ENCODE data around the gene JAK3. TPM values are rescaled to one million over a fixed set of nuclear protein-coding genes. Genes with fewer than 3 reads are reported as not detected.
A peak's percentile ranks its signal among the peaks of the same experiment; 100 is the strongest.

Gene JAK3
- total and polyA plus RNA-seq, 5 experiments from 2014 or later: 78.7 to 122 (median 120) TPM

GRCh38 chr19:17834350-17835181, 13.2 kb downstream of the JAK3 start:
- peaks cover 6 to 94% (median 37%) of the 10 kb centered on the region in 3 donors for H3K36me3 Mint-ChIP-seq
- no peaks in the 10 kb centered on the region for H3K9me3 Mint-ChIP-seq
- POLR2A ChIA-PET: interaction anchor here (0.5 to 1.9 kb wide), 3 partner anchors 11 to 16 kb away, joined by 3 to 5 read pairs (median 3); partner anchors contain the start of gene JAK3
- H3K4me3 Mint-ChIP-seq: no peak overlapping the region
- no peak for DNase-seq
- H3K27me3 Mint-ChIP-seq: no peaks in the 10 kb centered on the region
- ATAC-seq: peak; percentile 31 to 42
- H3K27ac Mint-ChIP-seq: peak overlapping the region in 7 of 10 donors; percentile 26 to 93 (median 63)
- H3K4me1 Mint-ChIP-seq: peaks cover 13 to 31% (median 21%) of the 10 kb centered on the region in 4 donors

DNA sequence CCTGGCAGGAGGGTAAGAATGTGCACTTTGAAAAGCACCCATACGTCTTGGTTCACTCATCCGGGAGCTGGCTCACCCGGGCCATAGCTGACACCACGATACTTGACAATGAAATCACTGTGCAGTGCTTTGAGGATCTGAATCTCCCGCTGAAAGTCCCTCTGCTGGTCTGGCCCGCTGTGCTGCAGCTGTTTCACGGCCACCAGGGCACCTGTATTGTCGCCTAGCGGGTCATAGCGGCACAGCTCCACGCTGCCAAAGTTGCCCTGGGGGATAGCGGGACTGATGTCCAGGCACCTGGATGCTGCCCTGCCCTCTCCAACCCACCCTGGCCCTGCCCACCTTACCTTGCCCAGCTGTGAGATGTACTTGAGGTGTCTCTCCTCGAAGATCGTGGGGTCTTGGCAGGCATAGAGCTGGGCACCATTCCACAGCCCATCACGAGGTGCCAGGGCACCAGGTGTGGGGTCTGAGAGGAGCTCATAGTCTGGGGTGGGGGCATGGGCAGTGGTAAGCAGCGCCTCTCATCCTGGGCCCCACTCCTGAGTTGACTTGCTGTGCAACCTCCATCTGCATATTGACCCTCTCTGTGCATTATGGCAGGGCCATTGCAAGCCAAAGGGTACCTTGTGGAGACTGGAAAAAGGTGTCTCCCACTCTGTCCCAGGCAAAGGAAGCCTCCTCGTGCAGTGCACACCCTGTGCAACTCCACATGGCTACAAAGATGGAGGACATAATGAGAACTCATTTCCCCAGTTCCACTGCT, 15.2 kb downstream of the JAK3 start:
- DNase-seq (no peak), ATAC-seq (no peak)
- Mint-ChIP-seq H3K27me3 (no peaks in the 10 kb centered on the region), H3K4me3 (no peak overlapping the region), H3K4me1 (peaks cover 13 to 27% (median 21%) of the 10 kb centered on the region in 4 donors), H3K9me3 (no peaks in the 10 kb centered on the region), H3K27ac (peak overlapping the region in 1 of 10 donors; percentile 49), H3K36me3 (peaks cover 6 to 87% (median 33%) of the 10 kb centered on the region in 3 donors)
- POLR2A ChIA-PET: interaction anchor here (1.9 to 2.7 kb wide), 2 partner anchors 9 to 14 kb away, joined by 5 to 10 read pairs; partner anchors contain the start of gene JAK3

DNA sequence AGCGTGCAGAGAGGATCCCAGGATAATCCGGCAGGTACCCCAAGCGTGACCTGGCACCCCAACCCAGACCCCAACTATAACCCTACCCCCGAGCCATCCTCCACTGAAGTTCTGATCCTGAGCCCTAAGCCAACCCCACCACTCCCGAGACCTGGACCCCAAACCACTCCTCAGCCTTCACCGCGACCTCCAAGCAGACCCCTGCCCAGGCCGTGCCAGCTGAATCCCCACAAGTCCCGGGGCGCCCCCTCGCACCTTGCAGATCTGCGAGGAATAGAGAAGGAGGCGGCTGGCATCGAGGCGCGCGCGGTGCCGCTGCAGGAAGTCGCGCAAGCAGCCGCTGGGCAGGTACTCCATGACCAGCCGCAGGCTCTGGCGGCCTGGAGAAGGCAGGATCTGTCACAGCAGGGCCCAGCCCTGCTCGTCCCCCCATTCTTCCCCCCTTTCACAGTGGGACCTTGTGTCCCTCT, 16.3 kb downstream of the JAK3 start:
- Mint-ChIP-seq H3K4me3 (peak overlapping the region in 1 of 10 donors; percentile 20), H3K36me3 (peaks cover 6 to 82% (median 29%) of the 10 kb centered on the region in 3 donors), H3K9me3 (no peaks in the 10 kb centered on the region), H3K27me3 (no peaks in the 10 kb centered on the region), H3K4me1 (peaks cover 10 to 23% (median 16%) of the 10 kb centered on the region in 4 donors), H3K27ac (peak overlapping the region in 1 of 10 donors; percentile 51)
- POLR2A ChIA-PET: interaction anchor here (0.5 to 2.7 kb wide), 3 partner anchors 15 to 184 kb away, joined by 4 to 10 read pairs (median 6); partner anchors contain the start of gene JAK3
- ATAC-seq: no peak
- DNase-seq: no peak

GRCh38 chr19:17830567-17831418, 17.0 kb downstream of the JAK3 start:
- POLR2A ChIA-PET: interaction anchor here (0.5 to 2.7 kb wide), 3 partner anchors 16 to 185 kb away, joined by 4 to 10 read pairs (median 6); partner anchors contain the start of gene JAK3
- Mint-ChIP-seq H3K36me3 (peaks cover 6 to 78% (median 24%) of the 10 kb centered on the region in 3 donors), H3K4me1 (peaks cover 9 to 18% (median 14%) of the 10 kb centered on the region in 4 donors), H3K4me3 (no peak overlapping the region), H3K27me3 (no peaks in the 10 kb centered on the region), H3K27ac (peak overlapping the region in 6 of 10 donors; percentile 51 to 91 (median 70)), H3K9me3 (no peaks in the 10 kb centered on the region)
- peak; percentile 58 to 81 for ATAC-seq
- peak in 8 of 10 donors; percentile 8 to 55 (median 44) for DNase-seq

DNA sequence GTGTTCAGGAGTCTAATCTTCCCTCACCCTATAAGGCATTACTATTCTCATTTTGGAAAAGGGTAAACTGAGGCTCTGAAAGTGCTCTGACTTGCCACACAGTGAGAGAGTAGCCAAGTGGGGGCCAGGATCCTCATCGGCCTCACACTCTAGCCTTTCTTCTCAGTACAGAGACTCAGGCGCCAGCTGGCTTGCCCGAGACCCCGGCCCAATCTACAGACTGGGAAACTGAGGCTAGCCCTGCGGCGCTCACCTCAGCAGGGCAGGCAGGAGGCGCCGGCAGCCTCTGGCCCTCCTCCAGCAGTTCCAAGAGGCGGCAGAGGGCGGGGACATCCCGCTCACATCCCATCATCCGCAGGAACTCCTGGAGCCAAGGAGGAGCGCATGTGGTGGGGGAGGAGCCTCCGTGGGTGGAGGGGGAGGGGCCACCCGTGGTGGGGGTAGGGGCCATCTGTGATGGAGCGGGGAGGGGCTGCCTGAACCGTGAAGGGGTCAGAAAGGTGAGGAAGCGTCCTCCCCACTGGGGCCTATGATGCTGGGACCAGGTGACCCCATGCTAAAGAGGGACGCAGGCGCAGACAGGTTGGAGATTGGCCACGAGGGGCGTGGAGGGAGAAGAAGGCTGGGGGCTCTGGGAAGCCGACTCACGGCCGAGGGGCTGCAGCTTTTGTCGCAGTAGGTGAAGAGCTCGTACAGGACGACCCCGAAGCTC, 17.8 kb downstream of the JAK3 start:
- POLR2A ChIA-PET: interaction anchor here (2.7 kb wide), 1 partner anchor 17 kb away, joined by 10 read pairs; the partner anchor contains the start of gene JAK3
- no peaks in the 10 kb centered on the region for H3K27me3 Mint-ChIP-seq
- peaks cover 3 to 13% (median 7%) of the 10 kb centered on the region in 4 donors for H3K4me1 Mint-ChIP-seq
- no peak for ATAC-seq
- no peak for DNase-seq
- peak overlapping the region in 7 of 10 donors; percentile 53 to 91 (median 74) for H3K27ac Mint-ChIP-seq
- H3K4me3 Mint-ChIP-seq: no peak overlapping the region
- H3K9me3 Mint-ChIP-seq: no peaks in the 10 kb centered on the region
- peaks cover 0 to 78% (median 20%) of the 10 kb centered on the region in 3 donors for H3K36me3 Mint-ChIP-seq

- no peak overlapping the region for H3K4me3 Mint-ChIP-seq
- no peak for DNase-seq
- no peaks in the 10 kb centered on the region for H3K27me3 Mint-ChIP-seq
- peaks cover 4 to 12% (median 8%) of the 10 kb centered on the region in 4 donors for H3K4me1 Mint-ChIP-seq
- no peaks in the 10 kb centered on the region for H3K9me3 Mint-ChIP-seq
- H3K36me3 Mint-ChIP-seq: peaks cover 0 to 53% (median 11%) of the 10 kb centered on the region in 3 donors
- no peak for ATAC-seq
- no peak overlapping the region for H3K27ac Mint-ChIP-seq
- POLR2A ChIA-PET: interaction anchor here (0.6 to 1.1 kb wide), 3 partner anchors 8 to 41 kb away, joined by 3 read pairs; no protein-coding TSS in a partner anchor
These were observed 21.2 kb downstream of the JAK3 start for GRCh38 chr19:17826508-17827056.

DNA sequence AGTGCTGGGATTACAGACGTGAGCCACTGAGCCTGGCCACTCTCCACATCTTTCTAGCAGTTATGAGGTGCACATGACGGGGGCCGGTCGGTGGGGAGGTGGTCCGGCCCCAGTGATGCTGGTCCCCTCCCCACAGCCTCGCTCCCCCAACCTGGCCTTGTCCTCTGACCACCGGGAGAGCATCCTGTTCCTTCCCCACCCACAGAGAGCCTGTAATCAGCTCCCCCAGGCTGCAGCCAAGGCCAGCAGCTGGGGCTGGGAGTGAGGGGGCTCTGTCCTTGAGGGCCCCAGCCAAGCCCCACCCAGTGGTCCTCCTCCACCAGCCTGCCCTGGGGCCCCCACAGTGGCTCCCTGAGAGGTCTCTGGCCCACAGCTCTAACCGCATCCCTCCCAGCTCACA, 23.4 kb downstream of the JAK3 start:
- Mint-ChIP-seq H3K4me3 (no peak overlapping the region), H3K27ac (peak overlapping the region in 6 of 10 donors; percentile 53 to 82 (median 76)), H3K4me1 (peaks cover 2 to 10% (median 4%) of the 10 kb centered on the region in 4 donors), H3K9me3 (no peaks in the 10 kb centered on the region), H3K27me3 (no peaks in the 10 kb centered on the region), H3K36me3 (peaks cover 0 to 34% (median 3%) of the 10 kb centered on the region in 3 donors)
- POLR2A ChIA-PET: interaction anchor here (1.1 kb wide), 1 partner anchor 22 kb away, joined by 3 read pairs; no protein-coding TSS in a partner anchor
- DNase-seq: no peak
- ATAC-seq: no peak

GRCh38 chr19:17821190-17821589, 26.6 kb downstream of the JAK3 start, which contains the start of gene INSL3:
Gene INSL3, minus strand, starts transcription at chr19:17821519. Its CDS starts 13 bp downstream, at chr19:17821506.
- no peak within 1 kb of the TSS for H3K4me3 Mint-ChIP-seq
- no peak for ATAC-seq
- peaks cover 0 to 19% (median 7%) of the 10 kb centered on the region in 3 donors for H3K36me3 Mint-ChIP-seq

GRCh38 chr19:17817668-17818363, 30.0 kb downstream of the JAK3 start:
- no peak for ATAC-seq

More at GRCh38 chr19:17821190-17821589, 26.6 kb downstream of the JAK3 start, which contains the start of gene INSL3:
- no peak for DNase-seq
- POLR2A ChIA-PET: interaction anchor here (0.7 kb wide), 1 partner anchor 1632 kb away, joined by 3 read pairs; no protein-coding TSS in a partner anchor
- no peaks in the 10 kb centered on the region for H3K27me3 Mint-ChIP-seq
- H3K4me1 Mint-ChIP-seq: peaks cover 0 to 5% (median 3%) of the 10 kb centered on the region in 4 donors
- peak within 1 kb of the TSS in 1 of 10 donors; percentile 17 for H3K27ac Mint-ChIP-seq
- H3K9me3 Mint-ChIP-seq: no peaks in the 10 kb centered on the region

DNA sequence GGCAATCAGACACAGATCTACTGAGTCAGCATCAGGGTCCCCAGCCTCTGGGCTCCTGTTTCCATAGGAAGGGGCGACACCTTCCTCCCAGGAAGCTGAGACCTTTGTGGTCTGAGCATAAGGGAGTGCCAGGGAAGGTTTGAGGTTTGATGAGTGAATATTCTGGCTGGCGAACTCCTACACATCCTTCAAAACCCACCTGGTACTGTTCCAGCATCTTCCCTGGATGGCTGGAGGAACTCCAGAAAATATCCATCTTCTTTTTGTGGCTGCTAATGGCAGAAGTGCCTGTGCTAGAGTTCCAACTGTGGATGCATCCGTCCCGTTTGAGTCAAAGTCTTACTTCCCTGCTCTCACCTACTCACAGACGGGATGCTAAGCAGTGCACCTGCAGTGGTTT, 35.7 kb downstream of the JAK3 start:
- no peaks in the 10 kb centered on the region for H3K9me3 Mint-ChIP-seq

More at GRCh38 chr19:17817668-17818363, 30.0 kb downstream of the JAK3 start:
- POLR2A ChIA-PET: interaction anchor here (0.7 to 1.5 kb wide), 2 partner anchors 9 to 69 kb away, joined by 3 to 6 read pairs; no protein-coding TSS in a partner anchor
- Mint-ChIP-seq H3K9me3 (no peaks in the 10 kb centered on the region), H3K27ac (no peak overlapping the region), H3K27me3 (no peaks in the 10 kb centered on the region), H3K4me1 (peaks cover 0 to 2% (median 0%) of the 10 kb centered on the region in 4 donors), H3K4me3 (no peak overlapping the region), H3K36me3 (peaks cover 0 to 5% (median 4%) of the 10 kb centered on the region in 3 donors)
- DNase-seq: no peak

More for the DNA sequence above, 35.7 kb downstream of the JAK3 start:
- Mint-ChIP-seq H3K27me3 (no peaks in the 10 kb centered on the region), H3K4me3 (no peak overlapping the region), H3K4me1 (peaks cover 2 to 18% (median 9%) of the 10 kb centered on the region in 4 donors), H3K36me3 (peaks cover 0 to 5% (median 4%) of the 10 kb centered on the region in 3 donors), H3K27ac (peak overlapping the region in 2 of 10 donors; percentile 5 to 32)
- POLR2A ChIA-PET: no interaction called here
- DNase-seq (no peak), ATAC-seq (no peak)
